HUDEP-2 (cell line): ENCODE results near the gene LDB1.

Experiments used
- DNase-seq, 76 experiments: peaks; one replicate each; lab custom pipeline; 2025; ENCODE audit not compliant: unreplicated experiment in 76 of 76; lab: John Stamatoyannopoulos, UW

The LDB1 gene

DNA sequence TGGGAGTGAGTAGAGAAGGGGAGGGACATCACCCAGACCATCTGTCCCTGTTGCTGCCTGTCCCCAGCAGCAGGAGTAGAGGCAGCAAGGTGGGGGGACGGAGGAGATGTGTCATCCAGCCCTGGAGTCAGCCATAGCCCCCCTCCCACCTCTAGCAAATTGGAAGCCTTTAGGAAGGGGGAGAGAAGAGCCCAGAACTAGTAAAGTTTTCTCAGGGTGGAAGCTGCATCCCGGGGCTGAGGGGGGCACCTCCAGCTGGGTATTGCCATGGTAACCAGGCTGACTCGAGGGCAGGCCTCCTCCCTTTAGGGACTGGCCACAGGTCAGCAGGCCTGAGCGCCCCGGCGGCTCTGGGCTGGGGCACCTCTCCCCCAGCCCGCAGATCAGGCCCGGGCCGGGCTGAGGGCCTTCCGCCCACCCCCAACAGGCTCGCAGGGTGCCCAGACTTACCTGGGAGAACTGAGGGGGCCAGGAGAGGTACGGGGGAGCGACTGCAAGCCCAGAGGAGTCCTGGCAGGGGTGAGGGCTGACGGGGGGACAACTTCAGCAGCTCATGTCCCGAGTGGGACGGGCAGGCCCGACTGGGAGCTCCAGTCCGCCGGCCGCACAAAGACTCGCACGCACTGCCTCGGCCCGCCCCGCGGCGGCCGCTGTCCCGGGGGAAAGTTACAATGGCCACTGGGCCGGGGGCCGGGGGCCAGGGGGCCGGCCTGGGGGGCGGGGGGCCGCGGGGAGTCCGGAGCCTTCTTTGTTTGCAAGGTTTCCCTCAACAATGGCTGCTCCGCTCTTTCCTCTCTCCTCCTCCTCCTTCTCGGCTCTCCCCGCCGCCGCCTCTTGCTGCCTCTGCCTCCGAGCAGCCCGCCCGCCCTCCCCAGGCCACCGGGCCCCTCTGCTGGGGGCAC, 6.0 kb downstream of the LDB1 start:
- peak in 9 of 76 experiments; percentile 6 to 51 (median 29) for DNase-seq

DNA sequence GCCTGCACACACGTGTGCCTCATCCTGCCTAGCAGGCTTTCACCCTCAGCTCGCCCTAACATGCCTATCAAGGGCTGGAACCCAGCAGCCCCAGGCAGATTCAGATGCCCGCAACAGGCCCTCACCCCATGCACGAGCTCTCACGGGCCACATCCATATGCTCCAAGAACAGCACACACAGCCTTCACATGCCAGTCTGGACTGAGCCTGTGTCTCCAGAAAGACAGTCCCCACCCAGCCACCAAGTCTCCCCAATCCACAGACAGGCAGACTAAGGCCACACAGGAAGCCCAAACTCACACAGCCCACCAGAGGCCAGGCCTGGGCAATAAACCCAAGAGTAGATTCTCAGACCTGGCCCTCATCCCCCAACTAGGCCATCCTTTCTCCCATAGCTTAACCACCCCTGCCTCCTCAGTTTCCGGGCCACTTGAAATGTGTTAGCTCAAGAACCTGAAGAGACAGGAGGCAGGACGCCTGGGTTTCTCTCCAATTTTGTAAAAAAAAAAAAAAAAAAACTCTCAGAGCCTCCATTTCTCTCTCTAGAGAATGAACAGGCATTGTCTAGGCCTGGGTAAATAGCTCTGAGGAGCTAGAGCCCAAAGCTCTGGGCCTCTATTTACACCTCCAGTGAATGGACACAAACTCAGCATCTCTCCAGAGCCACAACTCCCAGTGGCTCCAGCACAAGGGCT, 6.8 kb downstream of the LDB1 start:
- DNase-seq: peak in 67 of 76 experiments; percentile 12 to 79 (median 51)

GRCh38 chr10:102112210-102112817, 7.9 kb downstream of the LDB1 start:
- DNase-seq: peak in 74 of 76 experiments; percentile 57 to 98 (median 92)

- DNase-seq: no peak
These were observed 8.9 kb downstream of the LDB1 start for GRCh38 chr10:102111276-102111675.

DNA sequence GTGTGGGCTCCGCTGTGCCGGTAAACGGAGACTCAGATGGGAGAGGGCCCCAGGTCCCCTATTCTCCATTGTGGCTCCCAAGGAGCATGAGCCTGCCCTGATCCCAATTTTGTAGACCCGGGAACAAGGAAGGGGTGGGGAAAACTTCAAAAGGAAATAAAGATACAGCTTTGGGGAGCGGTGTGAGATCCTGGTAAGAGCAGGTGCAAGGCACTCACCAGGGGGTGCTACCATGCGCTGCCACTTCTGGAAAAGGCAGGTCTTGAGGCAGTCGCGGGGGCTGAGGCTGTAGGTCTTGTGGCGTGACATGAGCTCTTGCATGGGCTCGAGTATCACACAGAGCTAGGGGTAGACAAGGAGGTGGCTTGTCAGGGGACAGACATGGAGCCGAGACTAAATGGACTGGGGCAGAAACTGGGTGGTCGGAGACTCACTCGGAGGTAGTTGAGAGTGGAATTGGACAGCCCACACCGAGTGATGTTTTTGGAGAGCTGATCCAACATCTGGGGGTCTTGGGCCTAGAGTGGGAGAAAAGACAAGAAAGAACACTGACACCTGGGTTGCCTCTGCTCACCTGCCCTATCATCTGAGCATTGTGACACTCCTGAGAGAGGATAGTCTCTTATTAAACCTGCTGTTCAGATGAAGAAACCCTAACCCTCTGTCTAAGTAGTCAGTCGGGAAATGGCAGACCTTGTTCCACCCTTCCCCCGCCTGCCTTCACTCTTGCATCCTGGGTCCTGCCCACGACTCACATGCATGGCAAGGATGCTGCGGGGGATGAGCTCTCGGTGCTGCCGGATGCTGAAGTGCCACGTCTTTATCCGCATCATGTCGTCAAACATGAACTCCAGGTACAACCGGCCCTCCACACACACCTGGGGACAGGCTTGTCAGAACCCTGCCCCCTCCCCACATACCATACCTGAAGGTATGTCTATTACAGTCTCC, 10.7 kb downstream of the LDB1 start:
- no peak for DNase-seq

DNA sequence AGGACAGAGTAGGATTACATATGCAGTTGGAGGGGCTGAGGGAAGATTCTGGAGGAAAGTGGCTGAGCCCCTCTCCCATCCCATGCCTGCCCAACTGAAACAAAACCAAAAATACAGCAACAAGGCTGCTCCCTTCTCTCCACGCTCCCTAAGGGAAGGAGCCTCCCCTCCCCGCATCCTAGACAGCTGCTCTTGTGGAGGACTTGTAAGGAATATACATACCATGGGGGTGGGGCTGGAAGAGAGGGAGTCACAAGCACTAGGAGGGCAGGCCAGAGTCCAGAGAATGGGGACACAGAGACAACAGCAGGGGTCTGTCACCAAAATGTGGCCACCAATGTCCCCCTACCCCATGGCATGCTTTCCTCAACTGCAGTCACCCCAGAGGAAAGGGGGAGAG, 13.2 kb downstream of the LDB1 start:
- DNase-seq: peak in 1 of 76 experiments; percentile 28

- no peak for DNase-seq
These were observed 17.7 kb downstream of the LDB1 start for GRCh38 chr10:102102421-102102820.

DNA sequence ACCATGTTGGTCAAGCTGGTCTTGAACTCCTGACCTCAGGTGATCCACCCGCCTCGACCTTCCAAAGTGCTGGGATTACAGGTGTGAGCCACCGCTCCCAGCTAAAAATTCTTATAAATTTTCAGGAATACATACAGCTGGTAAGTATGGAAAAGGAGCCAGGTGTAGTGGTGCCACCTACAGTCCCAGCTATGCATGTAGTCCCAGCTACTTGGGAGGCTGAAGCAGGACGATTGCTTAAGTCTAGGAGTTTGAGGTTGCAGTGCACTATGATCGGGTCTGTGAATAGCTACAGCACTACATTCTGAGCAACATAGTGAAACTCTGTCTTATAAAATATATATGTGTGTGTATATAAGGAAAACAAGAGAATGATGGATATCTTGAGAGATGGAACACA, 19.0 kb downstream of the LDB1 start:
- no peak for DNase-seq

DNA sequence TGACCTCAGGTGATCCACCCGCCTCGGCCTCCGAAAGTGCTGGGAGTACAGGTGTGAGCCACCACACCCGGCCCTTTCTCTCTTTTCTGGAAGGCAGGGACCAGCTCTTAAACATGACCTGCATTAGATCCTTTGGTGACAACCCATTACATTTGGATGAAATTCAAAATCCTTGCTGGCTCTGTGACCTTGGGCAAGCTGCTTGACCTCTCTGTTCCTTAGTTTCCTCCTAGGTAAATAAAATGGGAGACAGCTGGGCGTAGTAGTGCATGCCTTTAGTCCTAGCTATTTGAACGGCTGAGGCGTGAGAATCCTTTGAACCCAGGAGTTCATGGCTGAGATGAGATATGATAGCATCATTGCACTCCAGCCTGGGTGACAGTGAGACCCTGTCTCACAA, 23.7 kb downstream of the LDB1 start:
- DNase-seq: no peak

DNA sequence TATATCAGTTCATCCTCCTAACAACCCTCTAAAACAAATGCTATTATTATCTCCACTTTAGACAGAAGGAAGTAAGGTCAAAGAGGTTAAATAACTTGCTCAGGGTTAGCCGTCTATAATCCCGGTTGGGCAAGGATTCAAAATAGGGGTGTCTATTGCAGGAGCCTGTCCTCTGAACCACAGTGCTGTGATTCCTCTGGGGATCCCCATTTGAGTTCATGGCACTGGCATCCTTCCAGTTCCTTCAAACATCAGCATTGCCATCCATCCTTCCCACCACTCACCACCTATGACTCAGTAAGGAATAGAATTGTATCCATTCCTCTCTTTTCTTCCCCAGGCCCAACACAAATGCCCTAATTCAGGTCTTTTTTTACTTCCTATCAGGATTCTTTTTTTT, 29.4 kb downstream of the LDB1 start:
- DNase-seq: no peak

GRCh38 chr10:102086196-102086595, 34.0 kb downstream of the LDB1 start:
- no peak for DNase-seq

- DNase-seq: no peak
These were observed 34.8 kb downstream of the LDB1 start for GRCh38 chr10:102085336-102085735.

DNA sequence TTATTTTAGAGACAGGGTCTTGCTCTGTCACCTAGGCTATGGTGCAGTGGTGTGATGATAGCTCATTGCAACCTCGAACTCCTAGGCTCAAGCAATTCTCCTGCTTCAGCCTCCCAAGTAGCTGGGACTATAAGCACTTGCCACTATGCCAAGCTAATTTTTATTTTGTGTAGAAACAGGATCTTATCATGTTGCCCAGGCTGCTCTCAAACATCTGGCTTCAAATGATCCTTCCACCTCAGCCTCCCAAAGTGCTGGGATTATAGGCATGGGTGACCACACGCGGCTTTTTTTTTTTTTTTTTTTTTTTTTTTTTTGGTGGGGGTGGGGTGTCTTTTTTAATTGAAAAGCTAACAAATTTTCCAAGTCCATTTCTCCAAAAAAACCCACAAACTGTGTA, 36.6 kb downstream of the LDB1 start:
- peak in 30 of 76 experiments; percentile 8 to 71 (median 28) for DNase-seq

- peak in 71 of 76 experiments; percentile 4 to 85 (median 59) for DNase-seq
These were observed 47.3 kb downstream of the LDB1 start for GRCh38 chr10:102072673-102073527.

GRCh38 chr10:102069071-102069470, 51.1 kb downstream of the LDB1 start:
- no peak for DNase-seq

DNA sequence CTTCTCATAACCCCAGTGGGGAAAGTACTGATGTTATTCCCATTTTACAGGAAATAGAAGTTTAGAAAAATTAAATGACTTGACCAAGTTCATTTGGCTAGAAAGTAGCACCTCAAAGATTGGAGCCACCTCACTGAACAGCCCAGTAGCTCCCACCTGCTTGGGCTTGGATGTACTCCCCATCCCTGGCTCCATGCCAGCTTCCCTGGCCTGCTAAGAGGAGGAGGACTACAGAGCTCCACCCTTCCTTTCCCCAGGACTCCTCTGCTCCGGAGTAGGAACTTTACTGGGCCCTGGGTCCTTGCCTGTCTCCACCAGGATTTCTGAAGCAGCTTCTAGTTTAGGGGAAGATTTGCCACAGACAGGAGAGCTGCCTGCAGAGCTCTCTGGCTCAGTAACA, 52.0 kb downstream of the LDB1 start:
- peak in 5 of 76 experiments; percentile 2 to 26 (median 8) for DNase-seq

- DNase-seq: no peak
These were observed 52.9 kb downstream of the LDB1 start for GRCh38 chr10:102067091-102067916.

DNA sequence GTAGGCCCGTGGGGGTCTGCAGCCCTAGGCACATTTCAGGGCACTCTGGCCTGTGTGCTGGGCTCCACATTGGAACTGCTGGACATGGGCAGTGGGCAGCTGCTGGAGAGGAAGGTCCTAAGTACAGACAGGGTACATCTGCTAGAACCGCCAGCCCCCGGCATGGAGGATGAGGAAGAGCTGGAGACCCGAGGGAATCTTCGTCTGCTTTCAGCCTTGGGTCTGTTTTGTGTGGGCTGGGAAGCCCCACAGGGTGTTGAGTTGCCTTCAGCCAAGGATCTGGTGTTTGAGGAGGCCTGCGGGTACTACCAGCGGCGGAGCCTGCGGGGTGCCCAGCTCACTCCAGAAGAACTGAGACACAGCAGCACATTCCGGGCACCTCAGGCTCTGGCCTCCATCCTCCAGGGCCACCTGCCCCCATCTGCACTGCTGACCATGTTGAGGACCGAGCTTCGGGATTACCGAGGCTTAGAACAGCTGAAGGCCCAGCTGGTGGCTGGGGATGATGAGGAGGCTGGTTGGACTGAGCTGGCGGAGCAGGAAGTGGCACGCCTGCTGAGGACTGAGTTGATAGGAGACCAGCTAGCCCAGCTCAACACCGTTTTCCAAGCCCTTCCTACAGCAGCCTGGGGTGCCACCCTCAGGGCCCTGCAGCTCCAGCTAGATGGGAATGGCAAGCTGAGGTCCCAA, 53.6 kb downstream of the LDB1 start:
- peak in 1 of 76 experiments; percentile 17 for DNase-seq
